Fibroblast of skin of abdomen (primary cell): Measurements from ENCODE around the gene SYT3.
A peak's percentile ranks its signal among the peaks of the same experiment; 100 is the strongest.

Experiments
- DNase-seq: peaks from one replicate; pipeline ENCODE4 v3.0.0-alpha.2; 2013

Gene SYT3

GRCh38 chr19:50661766-50662650, 22.3 kb upstream of the SYT3 start:
- no peak for DNase-seq

- no peak for DNase-seq
Observed at GRCh38 chr19:50661023-50661422, 21.3 kb upstream of the SYT3 start.

GRCh38 chr19:50660088-50660366, 20.3 kb upstream of the SYT3 start:
- DNase-seq, result no peak

GRCh38 chr19:50659318-50660087, 19.8 kb upstream of the SYT3 start:
- DNase-seq, result no peak

GRCh38 chr19:50658441-50659317, 19.0 kb upstream of the SYT3 start:
- DNase-seq, result peak; percentile 76

DNA sequence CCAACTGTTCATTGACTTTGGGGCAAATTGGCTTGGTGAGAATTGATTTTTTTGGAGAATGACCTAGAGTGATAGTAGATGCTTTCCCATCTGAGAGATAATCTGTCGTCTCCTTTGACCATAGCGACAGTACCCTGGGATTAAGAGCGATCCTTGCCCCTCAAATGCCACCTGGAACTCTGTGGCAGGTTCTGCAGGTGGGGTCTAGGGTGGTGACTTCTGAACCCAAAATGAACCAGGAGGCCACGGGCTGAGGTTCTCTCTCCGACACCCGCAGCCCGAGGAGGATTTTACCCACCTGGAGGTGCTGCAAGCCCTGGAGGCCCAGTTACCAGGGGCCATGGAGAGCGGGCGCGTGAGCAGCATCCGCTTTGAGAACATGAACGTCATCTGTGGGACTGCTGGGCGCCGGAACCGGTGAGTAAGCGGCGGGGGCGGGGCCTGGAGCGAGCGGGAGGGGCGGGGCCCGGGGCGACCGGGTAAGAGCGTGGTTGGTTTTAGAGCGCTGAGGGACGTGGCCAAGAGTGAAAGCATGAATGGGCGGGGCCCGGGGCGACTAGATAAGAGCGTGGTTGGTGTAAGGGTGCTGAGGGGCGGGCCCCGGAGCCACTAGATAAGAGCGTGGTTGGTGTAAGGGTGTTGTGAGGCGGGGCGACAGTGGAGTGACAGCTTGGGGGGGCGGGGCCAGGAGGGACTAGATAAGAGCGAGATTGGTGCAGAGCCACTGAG, 18.2 kb upstream of the SYT3 start:
- peak; percentile 99 for DNase-seq

- DNase-seq, result no peak
Observed at GRCh38 chr19:50657222-50657669, 17.6 kb upstream of the SYT3 start.

GRCh38 chr19:50654882-50655281, 15.2 kb upstream of the SYT3 start:
- no peak for DNase-seq

DNA sequence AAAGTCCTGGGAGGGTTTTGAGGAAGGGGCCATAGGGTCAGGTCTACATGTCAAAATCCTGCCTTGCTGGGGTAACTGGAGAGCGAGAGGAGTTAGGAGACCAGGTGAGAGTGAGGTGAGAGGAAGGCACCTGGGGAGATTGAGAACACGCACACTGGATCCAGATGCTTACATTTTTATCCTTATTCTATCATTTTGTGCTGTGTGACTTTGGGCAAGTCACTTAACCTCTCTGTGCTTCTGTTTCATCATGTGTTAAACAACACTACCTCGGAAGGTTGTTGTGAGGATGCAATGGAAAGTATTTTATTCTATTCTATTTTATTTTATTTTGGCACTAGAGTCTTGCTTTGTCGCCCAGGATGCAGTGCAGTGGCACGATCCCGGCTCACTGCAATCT, 13.0 kb upstream of the SYT3 start:
- DNase-seq, result no peak

- no peak for DNase-seq
Observed at GRCh38 chr19:50651174-50651573, 11.5 kb upstream of the SYT3 start.

GRCh38 chr19:50649433-50650391, 10.0 kb upstream of the SYT3 start, which contains the start of gene C19orf81:
C19orf81 (plus strand) TSS chr19:50649445; CDS start chr19:50649445, 0 bp downstream.
- DNase-seq, result no peak

DNA sequence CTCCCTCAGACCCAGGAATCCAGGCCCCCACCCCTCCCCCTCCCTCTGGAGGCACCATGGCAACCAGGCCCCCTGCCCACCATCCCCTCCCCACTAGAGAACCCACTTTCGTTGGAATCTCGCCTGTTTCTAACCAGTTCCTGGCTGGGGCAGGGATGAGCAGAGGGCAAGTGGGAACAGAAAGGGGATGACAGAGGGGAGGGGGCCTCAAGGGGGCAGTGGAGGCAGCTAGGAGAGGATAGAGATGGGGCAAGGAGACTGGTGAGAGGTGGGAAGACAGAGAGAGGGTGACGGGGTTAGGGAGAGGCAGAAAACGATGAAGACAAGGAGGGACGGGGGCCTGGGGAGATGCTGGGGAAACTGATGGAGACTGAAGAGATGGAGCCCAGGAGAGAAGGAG, 9.0 kb upstream of the SYT3 start:
- no peak for DNase-seq

DNA sequence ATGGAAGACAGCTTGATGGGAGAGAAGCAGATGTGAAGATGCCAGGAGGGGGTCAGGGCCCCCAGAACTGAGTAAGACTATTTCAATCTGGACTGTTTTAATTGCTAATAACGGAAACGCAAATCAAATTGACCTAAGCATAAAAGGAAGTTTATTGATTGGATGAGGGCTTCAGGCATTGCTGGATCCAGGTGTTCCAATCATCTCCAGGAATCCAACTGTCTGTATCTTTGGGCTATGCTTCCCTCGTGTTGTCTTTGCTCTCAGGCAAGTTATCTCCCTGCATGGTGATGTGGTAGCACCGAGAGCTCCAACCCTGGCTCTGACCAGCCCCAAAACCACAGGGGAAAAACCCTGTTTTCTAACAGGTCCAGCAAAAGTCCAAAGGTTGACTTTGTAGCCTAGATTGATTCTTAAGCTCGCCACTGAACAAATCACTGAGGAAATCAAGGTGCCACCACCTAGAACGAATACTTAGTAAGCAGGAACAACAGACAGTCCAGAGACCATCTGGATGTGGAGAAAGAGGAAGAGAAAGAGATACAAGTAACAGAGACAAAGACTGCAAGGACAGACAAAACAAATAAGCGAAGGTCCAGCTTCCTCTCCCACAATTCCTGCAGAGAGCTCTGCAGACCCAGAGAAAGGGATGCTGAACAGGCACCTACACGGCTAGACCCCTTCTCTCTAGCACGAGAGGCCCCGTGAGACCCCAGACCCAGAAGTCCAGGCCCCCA, 8.4 kb upstream of the SYT3 start:
- DNase-seq, result no peak

DNA sequence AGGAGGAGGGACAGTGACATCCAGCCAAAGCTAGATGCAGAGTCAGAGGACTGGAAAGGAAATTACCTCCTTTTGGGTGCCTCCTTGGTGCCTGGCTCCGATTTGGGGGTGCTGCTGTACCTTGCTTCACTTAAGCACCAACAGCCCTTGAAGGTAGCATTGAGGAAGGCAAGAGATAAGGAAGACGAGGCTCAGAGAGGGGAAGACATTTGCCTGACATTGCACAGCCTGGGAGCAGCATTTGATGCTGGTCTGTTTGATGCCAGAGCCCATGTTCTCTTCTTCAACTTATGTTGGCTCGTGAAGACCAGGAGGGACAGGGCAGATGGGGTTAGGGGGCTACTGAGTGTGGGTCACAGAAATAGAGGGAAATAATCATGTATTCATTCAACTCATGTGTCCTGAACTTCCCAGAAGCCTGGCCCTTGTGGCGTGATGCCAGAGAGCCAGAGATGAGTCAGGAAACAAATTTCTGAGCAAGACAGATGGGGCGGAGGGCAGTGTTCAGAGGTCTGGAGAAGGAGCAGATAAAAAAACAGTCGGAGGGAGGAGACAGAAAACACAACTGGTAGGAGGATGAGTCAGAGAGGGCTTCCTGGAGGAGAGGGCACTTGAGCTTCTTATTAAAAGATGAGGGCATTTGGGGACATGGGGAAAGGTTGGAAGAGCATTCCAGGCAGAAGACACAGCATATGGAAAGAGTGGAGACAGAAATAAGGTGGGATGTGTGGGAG, 6.6 kb upstream of the SYT3 start:
- peak; percentile 68 for DNase-seq

GRCh38 chr19:50645107-50645506, 5.4 kb upstream of the SYT3 start:
- no peak for DNase-seq

DNA sequence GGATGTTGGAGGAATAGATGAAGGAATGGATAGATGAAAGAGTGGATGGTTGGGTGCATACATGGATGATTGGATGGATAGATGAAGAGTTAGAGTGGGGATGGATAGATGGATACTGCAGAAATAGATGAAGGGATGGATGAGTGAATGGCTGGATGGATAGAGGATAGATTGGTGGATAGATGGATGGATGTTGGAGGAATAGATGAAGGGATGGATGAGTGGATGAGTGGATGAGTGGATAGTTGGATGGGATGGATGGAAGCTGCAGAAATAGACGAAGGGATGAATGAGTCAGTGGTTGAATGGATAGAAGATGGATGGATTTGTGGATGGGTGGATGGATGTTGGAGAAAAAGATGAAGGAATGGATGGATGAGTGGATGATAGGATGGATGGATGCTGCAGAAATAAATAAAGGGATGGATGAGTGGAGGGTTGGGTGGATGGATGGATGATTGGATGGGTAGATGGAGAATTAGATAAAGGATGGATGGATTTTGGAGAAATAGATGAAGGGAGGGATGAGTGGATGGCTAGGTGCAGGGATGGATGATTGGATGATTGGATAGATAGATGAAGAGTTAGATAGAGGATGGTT, 4.7 kb upstream of the SYT3 start:
- DNase-seq, result no peak

DNA sequence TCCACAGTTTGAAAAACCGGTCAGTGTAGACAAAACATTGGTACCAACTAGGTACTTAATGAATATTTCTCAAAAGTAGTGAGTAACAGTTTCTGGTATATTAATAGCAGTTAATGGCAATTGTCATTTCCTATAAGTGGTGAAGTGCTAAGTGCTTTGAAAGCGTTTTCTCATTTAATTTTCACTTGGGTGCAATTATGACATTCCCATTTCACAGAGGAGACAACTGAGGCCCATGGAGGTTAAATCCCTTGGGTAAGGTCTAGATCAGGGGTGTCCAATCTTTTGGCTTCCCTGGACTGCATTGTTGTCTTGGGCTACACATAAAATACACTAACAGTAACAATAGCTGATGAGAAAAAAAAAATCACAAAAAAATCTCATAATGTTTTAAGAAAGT, 687 bp upstream of the SYT3 start:
- DNase-seq, result no peak

- no peak for DNase-seq
Observed at GRCh38 chr19:50638600-50638999, 1.1 kb downstream of the SYT3 start.
